H9 (cell line): Measurements from ENCODE around the gene TCERG1L. TPM values are rescaled to one million over a fixed set of nuclear protein-coding genes. Genes with fewer than 3 reads are reported as not detected.

Experiments used
- DNase-seq: peaks from one replicate; pipeline ENCODE4 v3.0.0-alpha.2; 2017
- H2AFZ ChIP-seq: one replicate; pipeline ENCODE4 v1.6.1; 2013; ENCODE audit warnings: mild to moderate bottlenecking, low read length, control low read depth, moderate library complexity
- H2AK5ac ChIP-seq: 2 replicates; pipeline ENCODE4 v1.6.1; 2013; ENCODE audit warnings: low read length, control low read depth, mixed read lengths; ENCODE audit not compliant: insufficient read length
- H2BK120ac ChIP-seq: one replicate; pipeline ENCODE4 v1.6.1; 2013; ENCODE audit warnings: low read depth, mild to moderate bottlenecking, low read length, control low read depth, inconsistent platforms; ENCODE audit not compliant: poor library complexity, severe bottlenecking
- H2BK12ac ChIP-seq: 2 replicates; pipeline ENCODE4 v1.6.1; 2013; ENCODE audit warnings: low read length, control low read depth, mixed read lengths, low read depth; ENCODE audit not compliant: insufficient read length
- H2BK15ac ChIP-seq: 2 replicates; pipeline ENCODE4 v1.6.1; 2013; ENCODE audit warnings: low read depth, low read length, control low read depth
- H2BK20ac ChIP-seq: one replicate; pipeline ENCODE4 v1.6.1; 2013; ENCODE audit warnings: low read depth, mild to moderate bottlenecking, low read length, control low read depth, inconsistent platforms; ENCODE audit not compliant: poor library complexity, severe bottlenecking
- H2BK5ac ChIP-seq: 2 replicates; pipeline ENCODE4 v1.6.1; 2013; ENCODE audit warnings: low read length, control low read depth, mixed read lengths; ENCODE audit not compliant: insufficient read length
- H3K14ac ChIP-seq: 2 replicates; pipeline ENCODE4 v1.6.1; 2013; ENCODE audit warnings: low read length, control low read depth; ENCODE audit not compliant: insufficient read depth
- H3K18ac ChIP-seq: 2 replicates; pipeline ENCODE4 v1.6.1; 2013; ENCODE audit warnings: low read depth, mild to moderate bottlenecking, mixed read lengths, low read length, control low read depth; ENCODE audit not compliant: insufficient read length
- H3K23ac ChIP-seq: 2 replicates; pipeline ENCODE4 v1.6.1; 2013; ENCODE audit warnings: low read length, control low read depth, mixed read lengths, low read depth; ENCODE audit not compliant: insufficient read length
- H3K23me2 ChIP-seq: 2 replicates; pipeline ENCODE4 v1.6.1; 2013; ENCODE audit warnings: low read depth, mild to moderate bottlenecking, mixed read lengths, low read length, control low read depth; ENCODE audit not compliant: insufficient read length, poor library complexity, severe bottlenecking
- H3K27ac ChIP-seq: 2 replicates; pipeline ENCODE4 v1.5.1; 2013; ENCODE audit warnings: low read length, control low read depth, mixed read lengths, low read depth; ENCODE audit not compliant: insufficient read length
- H3K27me3 ChIP-seq: 2 replicates; pipeline ENCODE4 v1.6.1; 2013; ENCODE audit warnings: low read length, control low read depth, inconsistent platforms; ENCODE audit not compliant: insufficient read depth
- H3K4ac ChIP-seq: 2 replicates; pipeline ENCODE4 v1.6.1; 2013; ENCODE audit warnings: low read depth, mild to moderate bottlenecking, control low read depth, inconsistent platforms, low read length, moderate library complexity
- H3K4me1 ChIP-seq: 2 replicates; pipeline ENCODE4 v1.6.1; 2013; ENCODE audit warnings: low read length, control low read depth, inconsistent platforms; ENCODE audit not compliant: insufficient read depth
- H3K4me2 ChIP-seq: 2 replicates; pipeline ENCODE4 v1.6.1; 2013; ENCODE audit warnings: low read length, control low read depth, mixed read lengths; ENCODE audit not compliant: insufficient read length, insufficient read depth
- H3K56ac ChIP-seq: 2 replicates; pipeline ENCODE4 v1.6.1; 2013; ENCODE audit warnings: low read depth, mild to moderate bottlenecking, mixed read lengths, low read length, control low read depth; ENCODE audit not compliant: insufficient read length
- H3K79me1 ChIP-seq: 2 replicates; pipeline ENCODE4 v1.6.1; 2013; ENCODE audit warnings: low read depth, mild to moderate bottlenecking, moderate library complexity, low read length, control low read depth, inconsistent platforms; ENCODE audit not compliant: insufficient read depth, poor library complexity, severe bottlenecking
- H3K79me2 ChIP-seq: 2 replicates; pipeline ENCODE4 v1.6.1; 2013; ENCODE audit warnings: low read length, control low read depth, inconsistent platforms; ENCODE audit not compliant: insufficient read depth
- H3K9ac ChIP-seq: 2 replicates; pipeline ENCODE4 v1.6.1; 2013; ENCODE audit warnings: low read length, control low read depth, mixed read lengths; ENCODE audit not compliant: insufficient read length; ENCODE audit errors: extremely low read depth
- H3K9me3 ChIP-seq: one replicate; pipeline ENCODE4 v1.6.1; 2013; ENCODE audit warnings: low read depth, low read length, inconsistent platforms; ENCODE audit not compliant: control insufficient read depth
- H3T11ph ChIP-seq: one replicate; pipeline ENCODE4 v1.6.1; 2013; ENCODE audit warnings: mild to moderate bottlenecking, low read length, control low read depth, inconsistent platforms
- H4K20me1 ChIP-seq: one replicate; pipeline ENCODE4 v1.6.1; 2013; ENCODE audit not compliant: control insufficient read depth, insufficient read length, insufficient read depth
- H4K5ac ChIP-seq: 2 replicates; pipeline ENCODE4 v1.6.1; 2013; ENCODE audit warnings: low read depth, mild to moderate bottlenecking, mixed read lengths, low read length, control low read depth; ENCODE audit not compliant: insufficient read length
- H4K8ac ChIP-seq: replicated peaks from 2 replicates; pipeline ENCODE4 v1.6.1; 2013; ENCODE audit warnings: low read length, control low read depth, mixed read lengths, low read depth; ENCODE audit not compliant: insufficient read length
- H4K91ac ChIP-seq: 2 replicates; pipeline ENCODE4 v1.6.1; 2013; ENCODE audit warnings: low read depth, mild to moderate bottlenecking, moderate library complexity, mixed read lengths, low read length, control low read depth; ENCODE audit not compliant: insufficient read length
- H3K27ac Mint-ChIP-seq, 3 experiments: 2 replicates in 2 of 3; 3 replicates in 1 of 3; pipeline ENCODE4 v1.8.0; 2020 to 2021; ENCODE audit warnings: mixed read lengths in 3 of 3, mild to moderate bottlenecking in 1 of 3, moderate library complexity in 1 of 3
- H3K27me3 Mint-ChIP-seq: 2 replicates; pipeline ENCODE4 v1.8.0; 2021; ENCODE audit warnings: low read depth, mild to moderate bottlenecking, moderate library complexity, mixed read lengths
- H3K36me3 Mint-ChIP-seq, 3 experiments: 2 replicates in 2 of 3; 3 replicates in 1 of 3; pipeline ENCODE4 v1.8.0; 2020 to 2021; ENCODE audit warnings: low read depth in 3 of 3, mixed read lengths in 3 of 3; ENCODE audit not compliant: insufficient read depth in 1 of 3
- H3K4me1 Mint-ChIP-seq, 2 experiments: 2 replicates each; pipeline ENCODE4 v1.8.0; 2020; ENCODE audit warnings: mixed read lengths in 2 of 2
- H3K4me3 Mint-ChIP-seq, 2 experiments: 2 replicates in 1 of 2; 3 replicates in 1 of 2; pipeline ENCODE4 v1.8.0; 2020 to 2021; ENCODE audit warnings: mild to moderate bottlenecking in 2 of 2, mixed read lengths in 2 of 2, moderate library complexity in 1 of 2
- H3K9me3 Mint-ChIP-seq, 2 experiments: 2 replicates in 1 of 2; 3 replicates in 1 of 2; pipeline ENCODE4 v1.8.0; 2020; ENCODE audit warnings: mild to moderate bottlenecking in 2 of 2, mixed read lengths in 2 of 2, moderate library complexity in 1 of 2
- WGBS: extraction: QIAGEN DNeasy Blood & Tissue Kit; methylation state at CpG from one replicate; pipeline ENCODE4 v1.1.7; 2013; ENCODE audit warnings: missing lambda C conversion rate, low lambda C conversion rate, mixed read lengths; ENCODE audit not compliant: insufficient read length; ENCODE audit errors: extremely low coverage; 5-methylcytosine and 5-hydroxymethylcytosine counted together
- total RNA-seq: library from RNA; stranded (reverse); gene quantifications from 2 replicates; pipeline ENCODE4 v1.2.1, GENCODE V29; 2021
- TF ChIP-seq, protein P1 (sequence below): fragments of 200-600 bp; sonication (generic); conservative IDR thresholded peaks from 3 replicates; pipeline ENCODE4 v1.8.0; 2021; ENCODE audit warnings: antibody characterized with exemption, mild to moderate bottlenecking

The TCERG1L gene
- total RNA-seq, 1 experiment from 2014 or later = 3.3 TPM

DNA sequence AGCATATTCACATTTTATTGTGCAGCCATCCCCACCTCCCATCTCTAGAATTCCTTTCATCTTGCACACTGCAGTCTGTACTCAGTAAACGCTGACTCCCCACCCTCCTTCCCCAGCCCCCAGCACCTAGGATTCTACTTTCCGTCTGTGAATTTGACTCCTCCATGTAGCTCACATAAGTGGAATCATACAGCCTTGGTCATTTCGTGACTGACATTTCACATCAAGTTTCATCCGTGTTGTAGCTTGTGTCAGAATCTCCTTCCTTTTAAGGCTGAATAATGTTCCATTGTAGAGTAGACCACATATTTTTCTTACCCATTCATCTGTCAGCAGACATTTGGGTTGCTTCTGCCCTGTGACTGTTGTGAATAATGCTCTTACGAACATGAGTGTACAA is 26.2 kb upstream of the TCERG1L start:
- Histone ChIP-seq H4K5ac (no peak overlapping the region), H2BK5ac (no peak overlapping the region), H3K9ac (no peak overlapping the region), H4K20me1 (no peaks in the 10 kb centered on the region), H3K79me1 (no peaks in the 10 kb centered on the region), H3K27ac (no peak overlapping the region), H3K4me1 (no peaks in the 10 kb centered on the region), H3K4me2 (no peak overlapping the region), H2AK5ac (no peak overlapping the region), H3K9me3 (no peaks in the 10 kb centered on the region), H4K8ac (no peak overlapping the region), H4K91ac (no peak overlapping the region), H3K27me3 (no peaks in the 10 kb centered on the region), H3K14ac (no peak overlapping the region), H3K79me2 (no peaks in the 10 kb centered on the region; the same call in 1 of the 2 replicates), H3K4ac (no peak overlapping the region), H2AFZ (no peak overlapping the region), H3T11ph (no peak overlapping the region), H2BK15ac (no peak overlapping the region), H2BK12ac (no peak overlapping the region), H2BK20ac (no peak overlapping the region), H2BK120ac (no peak overlapping the region), H3K18ac (no peak overlapping the region), H3K23me2 (no peaks in the 10 kb centered on the region), H3K56ac (no peak overlapping the region), H3K23ac (no peak overlapping the region)
- no peak for DNase-seq
- H3K36me3 Mint-ChIP-seq = peaks cover 0 to 5% (median 0%) of the 10 kb centered on the region in 3 experiments; a peak in 1 of 7 replicates
- H3K4me3 Mint-ChIP-seq = no peak overlapping the region
- peaks cover 5 to 6% of the 10 kb centered on the region in 2 experiments; a peak in 3 of 5 replicates for H3K9me3 Mint-ChIP-seq
- H3K4me1 Mint-ChIP-seq = no peaks in the 10 kb centered on the region
- H3K27me3 Mint-ChIP-seq = peaks cover 13% of the 10 kb centered on the region
- H3K27ac Mint-ChIP-seq = no peak overlapping the region
- WGBS = no CpG with 5 or more reads among the region's 5 CpGs
- TF ChIP-seq, protein P1, sequence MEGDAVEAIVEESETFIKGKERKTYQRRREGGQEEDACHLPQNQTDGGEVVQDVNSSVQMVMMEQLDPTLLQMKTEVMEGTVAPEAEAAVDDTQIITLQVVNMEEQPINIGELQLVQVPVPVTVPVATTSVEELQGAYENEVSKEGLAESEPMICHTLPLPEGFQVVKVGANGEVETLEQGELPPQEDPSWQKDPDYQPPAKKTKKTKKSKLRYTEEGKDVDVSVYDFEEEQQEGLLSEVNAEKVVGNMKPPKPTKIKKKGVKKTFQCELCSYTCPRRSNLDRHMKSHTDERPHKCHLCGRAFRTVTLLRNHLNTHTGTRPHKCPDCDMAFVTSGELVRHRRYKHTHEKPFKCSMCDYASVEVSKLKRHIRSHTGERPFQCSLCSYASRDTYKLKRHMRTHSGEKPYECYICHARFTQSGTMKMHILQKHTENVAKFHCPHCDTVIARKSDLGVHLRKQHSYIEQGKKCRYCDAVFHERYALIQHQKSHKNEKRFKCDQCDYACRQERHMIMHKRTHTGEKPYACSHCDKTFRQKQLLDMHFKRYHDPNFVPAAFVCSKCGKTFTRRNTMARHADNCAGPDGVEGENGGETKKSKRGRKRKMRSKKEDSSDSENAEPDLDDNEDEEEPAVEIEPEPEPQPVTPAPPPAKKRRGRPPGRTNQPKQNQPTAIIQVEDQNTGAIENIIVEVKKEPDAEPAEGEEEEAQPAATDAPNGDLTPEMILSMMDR = no peak
